Fibroblast of the aortic adventitia (primary cell): Measurements from ENCODE around the gene MYRIP. TPM values are rescaled to one million over a fixed set of nuclear protein-coding genes. Genes with fewer than 3 reads are reported as not detected.

Source experiments
- DNase-seq: peaks from one replicate; pipeline ENCODE4 v3.0.0-alpha.2; 2010; ENCODE audit warnings: low read depth
- H3K4me3 ChIP-seq: 2 replicates; pipeline ENCODE4 v1.5.1; 2011; ENCODE audit warnings: low read depth, mild to moderate bottlenecking, control low read depth, low read length, moderate library complexity
- CTCF ChIP-seq: IDR thresholded peaks from 2 replicates; pipeline ENCODE4 v1.5.1; 2011; ENCODE audit warnings: mild to moderate bottlenecking, low read length, control low read depth, inconsistent platforms; ENCODE audit not compliant: insufficient read depth
- total RNA-seq: library from RNA; depleted of rRNA; stranded (reverse); fragments of >200 nt; gene quantifications from 2 replicates; pipeline ENCODE4 v1.2.3, GENCODE V29; 2012; ENCODE audit warnings: low replicate concordance

Gene MYRIP
- total RNA-seq, 1 donor: 8.6 TPM

GRCh38 chr3:40166997-40167396 lies 357.6 kb downstream of the MYRIP start:
- TF ChIP-seq CTCF: no peak
- DNase-seq: no peak
- H3K4me3 ChIP-seq: no peak overlapping the region

GRCh38 chr3:40167958-40168357 lies 358.5 kb downstream of the MYRIP start:
- TF ChIP-seq CTCF: no peak
- H3K4me3 ChIP-seq: no peak overlapping the region

GRCh38 chr3:40169983-40170382 lies 360.6 kb downstream of the MYRIP start:
- no peak for DNase-seq
- no peak for TF ChIP-seq CTCF
- H3K4me3 ChIP-seq: no peak overlapping the region

More at GRCh38 chr3:40167958-40168357, 358.5 kb downstream of the MYRIP start:
- DNase-seq: no peak

- TF ChIP-seq CTCF: no peak
- no peak overlapping the region for H3K4me3 ChIP-seq
- DNase-seq: no peak
Observed at GRCh38 chr3:40170395-40170794, 361.0 kb downstream of the MYRIP start.

- no peak for TF ChIP-seq CTCF
- DNase-seq: no peak
- no peak overlapping the region for H3K4me3 ChIP-seq
Observed at GRCh38 chr3:40172560-40172959, 363.2 kb downstream of the MYRIP start.

- H3K4me3 ChIP-seq: no peak overlapping the region
- no peak for TF ChIP-seq CTCF
- no peak for DNase-seq
Observed at GRCh38 chr3:40173227-40173721, 363.9 kb downstream of the MYRIP start.

- TF ChIP-seq CTCF: no peak
- H3K4me3 ChIP-seq: no peak overlapping the region
- no peak for DNase-seq
Observed at GRCh38 chr3:40178012-40178594, 368.7 kb downstream of the MYRIP start.
